IMR-90 (cell line): ENCODE data around the gene SLC35B2. TPM values are rescaled to one million over a fixed set of nuclear protein-coding genes. Genes with fewer than 3 reads are reported as not detected.
A peak's percentile ranks its signal among the peaks of the same experiment; 100 is the strongest.

Experiments used
- ATAC-seq: fragments of 200-7000 bp; cut with Tn5 transposase; 2 replicates; pipeline ENCODE4 v1.9.1; 2020; ENCODE audit warnings: low read depth, mild to moderate bottlenecking, moderate library complexity
- BruUV-seq: library from RNA; stranded (reverse); fragments of 400-500 nt; replicated peaks from 2 replicates; lab custom pipeline; 2021; lab: Mats Ljungman, UMichigan
- CTCF ChIA-PET: fragments of 300-600 bp; formaldehyde crosslinking; extraction: SDS; loops from one replicate; lab custom pipeline; 2021; ENCODE audit warnings: antibody characterized with exemption; lab: Yijun Ruan, JAX
- POLR2A ChIA-PET: fragments of 300-600 bp; sonication (Branson Sonifier 250); formaldehyde crosslinking; loops from one replicate; lab custom pipeline; 2022; ENCODE audit warnings: antibody characterized with exemption; ENCODE audit not compliant: unreplicated experiment; lab: Charles Lee
- DNase-seq: peaks from one replicate; pipeline ENCODE4 v3.0.0; 2013
- H2AFZ ChIP-seq: replicated peaks from 2 replicates; pipeline ENCODE3; 2013; ENCODE audit warnings: low read length, mild to moderate bottlenecking; ENCODE audit not compliant: poor library complexity
- H2AK5ac ChIP-seq: 2 replicates; pipeline ENCODE4 v1.6.1; 2013; ENCODE audit warnings: low read depth, low read length, inconsistent platforms
- H2AK9ac ChIP-seq: replicated peaks from 2 replicates; pipeline ENCODE3; 2013; ENCODE audit warnings: mild to moderate bottlenecking, low read depth, low read length, moderate library complexity; ENCODE audit not compliant: poor library complexity
- H2BK120ac ChIP-seq: 2 replicates; pipeline ENCODE4 v1.6.1; 2013; ENCODE audit warnings: low read depth, low read length, inconsistent platforms
- H2BK15ac ChIP-seq: 3 replicates; pipeline ENCODE4 v1.6.1; 2013; ENCODE audit warnings: low read depth, low read length, inconsistent platforms
- H2BK20ac ChIP-seq: 2 replicates; pipeline ENCODE4 v1.6.1; 2013; ENCODE audit warnings: low read depth, mild to moderate bottlenecking, inconsistent platforms, low read length, moderate library complexity
- H2BK5ac ChIP-seq: 2 replicates; pipeline ENCODE4 v1.6.1; 2013; ENCODE audit warnings: mild to moderate bottlenecking, low read depth, low read length, inconsistent platforms; ENCODE audit not compliant: poor library complexity, severe bottlenecking
- H3K14ac ChIP-seq: replicated peaks from 2 replicates; pipeline ENCODE4 v1.6.1; 2013; ENCODE audit warnings: low read depth, low read length, inconsistent platforms
- H3K18ac ChIP-seq: 2 replicates; pipeline ENCODE4 v1.6.1; 2013; ENCODE audit warnings: low read depth, low read length, control low read depth
- H3K23ac ChIP-seq: 2 replicates; pipeline ENCODE4 v1.6.1; 2013; ENCODE audit warnings: low read depth, low read length, inconsistent platforms
- H3K27ac ChIP-seq: 2 replicates; pipeline ENCODE4 v1.5.1; 2013; ENCODE audit warnings: mild to moderate bottlenecking, control low read depth, low read length; ENCODE audit not compliant: insufficient read depth
- H3K27me3 ChIP-seq: 2 replicates; pipeline ENCODE4 v1.6.1; 2013; ENCODE audit warnings: low read length; ENCODE audit not compliant: control insufficient read depth, insufficient read depth
- H3K36me3 ChIP-seq: 2 replicates; pipeline ENCODE4 v1.6.1; 2013; ENCODE audit warnings: low read length, mixed read lengths; ENCODE audit not compliant: control insufficient read depth, insufficient read depth
- H3K4ac ChIP-seq: 2 replicates; pipeline ENCODE4 v1.6.1; 2013; ENCODE audit warnings: low read depth, low read length, inconsistent platforms
- H3K4me1 ChIP-seq: 2 replicates; pipeline ENCODE4 v1.6.1; 2013; ENCODE audit warnings: low read length, mixed read lengths; ENCODE audit not compliant: control insufficient read depth, insufficient read depth
- H3K4me2 ChIP-seq: 2 replicates; pipeline ENCODE4 v1.6.1; 2013; ENCODE audit warnings: low read depth, mild to moderate bottlenecking, control low read depth, low read length, moderate library complexity
- H3K4me3 ChIP-seq: 2 replicates; pipeline ENCODE4 v1.5.1; 2013; ENCODE audit warnings: low read depth, mild to moderate bottlenecking, control low read depth, low read length, moderate library complexity; ENCODE audit not compliant: insufficient read depth
- H3K56ac ChIP-seq: 2 replicates; pipeline ENCODE4 v1.6.1; 2013; ENCODE audit warnings: low read length, inconsistent platforms; ENCODE audit not compliant: insufficient read depth; ENCODE audit errors: extremely low read depth
- H3K79me1 ChIP-seq, 2 experiments: 2 replicates each; pipeline ENCODE4 v1.6.1; 2013; ENCODE audit warnings: low read length in 2 of 2, inconsistent platforms in 1 of 2, low read depth in 1 of 2
- H3K9ac ChIP-seq: 2 replicates; pipeline ENCODE4 v1.6.1; 2013; ENCODE audit warnings: low read depth, low read length, control low read depth
- H3K9me1 ChIP-seq: 2 replicates; pipeline ENCODE4 v1.6.1; 2013; ENCODE audit warnings: low read length, inconsistent platforms; ENCODE audit not compliant: insufficient read depth
- H3K9me3 ChIP-seq: 2 replicates; pipeline ENCODE4 v1.6.1; 2013; ENCODE audit warnings: low read length; ENCODE audit not compliant: control insufficient read depth, insufficient read depth
- H4K20me1 ChIP-seq: 2 replicates; pipeline ENCODE4 v1.6.1; 2013; ENCODE audit warnings: low read length, inconsistent platforms; ENCODE audit not compliant: insufficient read depth
- H4K5ac ChIP-seq: 2 replicates; pipeline ENCODE4 v1.6.1; 2013; ENCODE audit warnings: mild to moderate bottlenecking, low read depth, low read length, control low read depth
- H4K8ac ChIP-seq, 2 experiments: 2 replicates each; pipeline ENCODE4 v1.6.1; 2013; ENCODE audit warnings: low read depth in 2 of 2, low read length in 2 of 2, control low read depth in 1 of 2, inconsistent platforms in 1 of 2
- H4K91ac ChIP-seq: 2 replicates; pipeline ENCODE4 v1.6.1; 2013; ENCODE audit warnings: low read depth, low read length, inconsistent platforms; ENCODE audit not compliant: insufficient read depth
- BHLHE40 ChIP-seq: fragments of 150-350 bp; IDR thresholded peaks from 2 replicates; pipeline ENCODE4 v1.6.1; 2016; ENCODE audit warnings: mild to moderate bottlenecking, low read depth, low read length
- CEBPB ChIP-seq: IDR thresholded peaks from 2 replicates; pipeline ENCODE4 v1.6.1; 2012; ENCODE audit warnings: low read depth, low read length, improper control_type of control experiment
- CTCF ChIP-seq: conservative IDR thresholded peaks from 2 replicates; pipeline ENCODE4 v1.5.1; 2012; ENCODE audit warnings: mild to moderate bottlenecking, low read depth, low read length, improper control_type of control experiment
- MAZ ChIP-seq: IDR thresholded peaks from 2 replicates; pipeline ENCODE4 v1.6.1; 2012; ENCODE audit warnings: low read depth, mild to moderate bottlenecking, low read length, improper control_type of control experiment, moderate library complexity, borderline replicate concordance
- RFX5 ChIP-seq: IDR thresholded peaks from 2 replicates; pipeline ENCODE4 v1.8.0; 2012; ENCODE audit warnings: low read depth, mild to moderate bottlenecking, low read length, moderate library complexity
- WGBS, 2 experiments: methylation state at CpG; one replicate each; pipeline versions ENCODE4 v1.1.5 to v1.1.7; 2013; ENCODE audit warnings: missing lambda C conversion rate in 2 of 2; ENCODE audit not compliant: insufficient read length in 1 of 2; ENCODE audit errors: extremely low coverage in 2 of 2; 5-methylcytosine and 5-hydroxymethylcytosine counted together
- dilution Hi-C: fragments of 300-500 bp; cut with HindIII; formaldehyde crosslinking; loops from one replicate; pipeline ENCODE4 v1.14.3; 2018; ENCODE audit warnings: low sequenced_read_pairs; ENCODE audit not compliant: unreplicated experiment
- in situ Hi-C: fragments of 300-500 bp; cut with MboI; formaldehyde crosslinking; loops from 3 replicates; pipeline ENCODE4 v1.14.3; 2019; ENCODE audit warnings: low sequenced_read_pairs, inconsistent platforms, mixed read lengths
- intact Hi-C: fragments of 100-400 bp; cut with micrococcal nuclease; formaldehyde crosslinking; loops from 2 replicates; pipeline ENCODE4 v1.10.0; 2022
- polyA plus RNA-seq, 3 experiments: library from polyadenylated mRNA; depleted of rRNA; stranded (reverse); fragments of >200 nt; gene quantifications; 2 replicates each; pipeline ENCODE4 v1.2.3, GENCODE V29; 2012; ENCODE audit warnings: low replicate concordance in 1 of 3
- total RNA-seq: library from RNA; depleted of rRNA; stranded (reverse); fragments of >200 nt; gene quantifications from 2 replicates; pipeline ENCODE4 v1.2.3, GENCODE V29; 2012
- TF ChIP-seq, protein P1 (sequence below): fragments of 150-350 bp; IDR thresholded peaks from 2 replicates; pipeline ENCODE4 v1.6.1; 2017; ENCODE audit warnings: mild to moderate bottlenecking, antibody characterized with exemption, low read length, low read depth

SLC35B2 gene
- total and polyA plus RNA-seq, 2 of the 4 experiments (the other 2 are of a cell fraction): 51.4 to 89.9 TPM

DNA sequence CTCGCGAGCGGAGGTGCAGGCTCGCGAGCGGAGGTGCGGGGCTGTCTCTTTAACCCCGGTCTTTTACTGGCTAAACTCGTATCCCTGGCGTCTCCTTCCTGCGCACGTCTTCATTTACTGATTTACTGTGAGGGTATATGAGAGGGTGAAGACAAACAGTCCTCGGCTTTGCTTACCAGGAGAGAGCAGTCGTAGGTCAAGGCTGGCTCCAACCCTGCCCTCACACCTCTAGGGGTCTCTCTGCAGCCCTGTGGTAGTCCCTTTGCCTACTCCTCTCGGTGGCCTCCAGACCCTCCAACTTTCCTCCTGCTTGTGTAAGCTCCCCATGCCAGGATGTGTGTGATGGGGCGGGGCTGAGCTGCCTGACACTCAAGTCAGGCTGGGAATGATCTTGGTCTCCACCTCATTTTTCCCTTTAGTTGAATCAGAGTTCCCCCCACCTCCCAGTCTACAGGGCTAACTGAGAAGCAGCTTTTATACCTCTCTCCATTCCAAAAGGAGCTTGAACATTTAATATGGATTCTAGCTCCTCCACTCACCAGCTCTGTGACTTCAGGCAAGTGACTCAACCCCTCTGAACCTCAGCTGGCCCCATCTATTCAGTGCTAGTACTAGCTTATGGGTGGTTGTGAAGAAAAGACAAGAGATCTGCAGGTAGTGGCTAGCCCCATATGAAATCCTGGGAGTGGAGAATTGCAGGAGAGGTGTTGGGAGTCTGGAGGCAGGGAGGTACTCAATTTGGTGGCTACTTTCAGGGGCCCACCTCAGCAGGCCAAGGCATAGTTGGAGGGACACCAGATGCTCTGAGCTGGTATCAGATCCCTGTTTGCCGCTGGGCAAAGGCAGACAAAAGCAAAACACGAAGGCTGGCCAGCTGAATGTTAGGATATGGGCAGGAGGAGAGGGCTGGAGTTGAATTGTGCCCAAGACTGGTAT is 33.0 kb downstream of the SLC35B2 start:
- in situ Hi-C loops: no loop called here
- CTCF ChIA-PET: interaction anchor here (0.6 to 4.1 kb wide), 3 partner anchors 10 to 51 kb away, joined by 3 to 20 read pairs (median 3); no protein-coding TSS in a partner anchor
- Histone ChIP-seq H3K9ac (peak overlapping the region; percentile 18; the same call in 1 of the 2 replicates), H3K4ac (no peak overlapping the region), H3K9me3 (no peaks in the 10 kb centered on the region), H3K4me2 (peak overlapping the region; percentile 90), H2AK9ac (peak overlapping the region; percentile 60), H4K91ac (no peak overlapping the region), H3K79me1 (peaks cover 0 to 8% of the 10 kb centered on the region in 2 experiments; a peak in 1 of 4 replicates), H3K23ac (peak overlapping the region; percentile 65; the same call in 1 of the 2 replicates), H2BK20ac (no peak overlapping the region), H2BK15ac (no peak overlapping the region), H4K5ac (no peak overlapping the region), H4K8ac (no peak overlapping the region), H4K20me1 (no peaks in the 10 kb centered on the region), H3K18ac (no peak overlapping the region), H2BK120ac (no peak overlapping the region), H3K4me3 (peak overlapping the region; percentile 73), H2AFZ (peak overlapping the region; percentile 89), H3K56ac (no peak overlapping the region), H2BK5ac (no peak overlapping the region), H3K14ac (no peak overlapping the region), H3K27me3 (no peaks in the 10 kb centered on the region), H3K36me3 (no peaks in the 10 kb centered on the region), H3K9me1 (peaks cover 4% of the 10 kb centered on the region; the same call in 1 of the 2 replicates), H2AK5ac (no peak overlapping the region), H3K27ac (no peak overlapping the region; the same call in 1 of the 2 replicates), H3K4me1 (peaks cover 16% of the 10 kb centered on the region)
- no TSS peak for BruUV-seq
- DNase-seq (peak; percentile 8), ATAC-seq (peak; percentile 4; the same call in 1 of the 2 replicates)
- intact Hi-C loops: no loop called here
- dilution Hi-C loops: no loop called here
- WGBS, 2 experiments: 60% methylated on average over 2 of the region's 18 CpGs; no CpG with 5 or more reads in 1 of the 2 experiments
- TF ChIP-seq BHLHE40: no peak
- TF ChIP-seq, protein P1, sequence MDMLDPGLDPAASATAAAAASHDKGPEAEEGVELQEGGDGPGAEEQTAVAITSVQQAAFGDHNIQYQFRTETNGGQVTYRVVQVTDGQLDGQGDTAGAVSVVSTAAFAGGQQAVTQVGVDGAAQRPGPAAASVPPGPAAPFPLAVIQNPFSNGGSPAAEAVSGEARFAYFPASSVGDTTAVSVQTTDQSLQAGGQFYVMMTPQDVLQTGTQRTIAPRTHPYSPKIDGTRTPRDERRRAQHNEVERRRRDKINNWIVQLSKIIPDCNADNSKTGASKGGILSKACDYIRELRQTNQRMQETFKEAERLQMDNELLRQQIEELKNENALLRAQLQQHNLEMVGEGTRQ: no peak
- no peak for TF ChIP-seq RFX5
- no peak for TF ChIP-seq MAZ
- TF ChIP-seq CTCF: no peak
- TF ChIP-seq CEBPB: no peak
- POLR2A ChIA-PET: no interaction called here
